ENCODE data around the gene BTBD19. TPM values are rescaled to one million over a fixed set of nuclear protein-coding genes. Genes with fewer than 3 reads are reported as not detected.

The BTBD19 gene
- total RNA-seq, 1 donor from 2014 or later, result 1.4 TPM

GRCh38 chr1:44805311-44806024, 2.9 kb upstream of the BTBD19 start:
- peaks cover 60% of the 10 kb centered on the region for H3K4me1 Mint-ChIP-seq
- no peak overlapping the region for H3K4me3 Mint-ChIP-seq
- peaks cover 53% of the 10 kb centered on the region for H3K4me1 ChIP-seq
- no peak for TF ChIP-seq EZH2phosphoT487 (IDR thresholded peaks at IDR 0.05)
- TF ChIP-seq CTCF (IDR thresholded peaks at IDR 0.05), result no peak
- no peak for TF ChIP-seq EZH2 (IDR thresholded peaks at IDR 0.05)
- H3K9me3 Mint-ChIP-seq, result no peaks in the 10 kb centered on the region
- no peaks in the 10 kb centered on the region for H3K79me2 ChIP-seq (ENCODE audit: low read depth)
- H3K36me3 Mint-ChIP-seq, result peaks cover 9% of the 10 kb centered on the region
- no peak overlapping the region for H3K4me3 ChIP-seq
- no peak for DNase-seq (ENCODE audit: low spot score)
- no peaks in the 10 kb centered on the region for H3K36me3 ChIP-seq
- H3K27me3 Mint-ChIP-seq (ENCODE audit: insufficient read depth, low read depth), result peaks cover 19% of the 10 kb centered on the region
- peaks cover 8% of the 10 kb centered on the region for H3K27me3 ChIP-seq
- H3K9ac ChIP-seq, result no peak overlapping the region
- no peaks in the 10 kb centered on the region for H3K9me3 ChIP-seq (ENCODE audit: low read depth)
- H3F3A ChIP-seq (ENCODE audit: low read depth), result peaks cover 17% of the 10 kb centered on the region
- H3K4me2 ChIP-seq, result no peak overlapping the region
- H3K27ac Mint-ChIP-seq, result peak overlapping the region; percentile 57
- H2AFZ ChIP-seq (replicated peaks), result no peak overlapping the region
- H4K20me1 ChIP-seq (ENCODE audit: low read depth), result peaks cover 14% of the 10 kb centered on the region
- no peak overlapping the region for H3K27ac ChIP-seq

GRCh38 chr1:44806025-44806703, 2.2 kb upstream of the BTBD19 start:
- H3K36me3 ChIP-seq, result no peaks in the 10 kb centered on the region
- H3K4me2 ChIP-seq, result no peak overlapping the region
- peaks cover 49% of the 10 kb centered on the region for H3K4me1 ChIP-seq
- Mint-ChIP-seq H3K4me1 (peaks cover 62% of the 10 kb centered on the region), H3K36me3 (peaks cover 9% of the 10 kb centered on the region), H3K4me3 (no peak overlapping the region), H3K27me3 (ENCODE audit: insufficient read depth, low read depth) (peaks cover 15% of the 10 kb centered on the region), H3K27ac (peak overlapping the region; percentile 100), H3K9me3 (no peaks in the 10 kb centered on the region)
- no peak for DNase-seq (ENCODE audit: low spot score)
- no peak overlapping the region for H3K27ac ChIP-seq
- no peak overlapping the region for H3K4me3 ChIP-seq
- H3K9me3 ChIP-seq (ENCODE audit: low read depth), result no peaks in the 10 kb centered on the region
- TF ChIP-seq CTCF (IDR thresholded peaks at IDR 0.05), result no peak
- TF ChIP-seq EZH2phosphoT487 (IDR thresholded peaks at IDR 0.05), result no peak
- TF ChIP-seq EZH2 (IDR thresholded peaks at IDR 0.05), result no peak
- H3F3A ChIP-seq (ENCODE audit: low read depth), result peaks cover 17% of the 10 kb centered on the region
- H2AFZ ChIP-seq (replicated peaks), result no peak overlapping the region
- H3K9ac ChIP-seq, result no peak overlapping the region
- H3K27me3 ChIP-seq, result peaks cover under 1% of the 10 kb centered on the region
- H3K79me2 ChIP-seq (ENCODE audit: low read depth), result no peaks in the 10 kb centered on the region
- peaks cover 14% of the 10 kb centered on the region for H4K20me1 ChIP-seq (ENCODE audit: low read depth)

GRCh38 chr1:44806704-44807363, 1.5 kb upstream of the BTBD19 start, which contains the start of gene DYNLT4:
Gene DYNLT4 (minus strand): TSS chr1:44807351. CDS start chr1:44806668, 683 bp downstream.
- Histone ChIP-seq H2AFZ (replicated peaks) (no peak within 1 kb of the TSS), H3F3A (ENCODE audit: low read depth) (peaks cover 19% of the 10 kb centered on the region), H3K4me3 (no peak within 1 kb of the TSS), H3K4me2 (peak within 1 kb of the TSS; percentile 71), H3K4me1 (peaks cover 49% of the 10 kb centered on the region), H3K79me2 (ENCODE audit: low read depth) (no peaks in the 10 kb centered on the region), H3K36me3 (no peaks in the 10 kb centered on the region), H3K27ac (peak within 1 kb of the TSS; percentile 18), H3K9me3 (ENCODE audit: low read depth) (no peaks in the 10 kb centered on the region), H4K20me1 (ENCODE audit: low read depth) (peaks cover 7% of the 10 kb centered on the region), H3K9ac (no peak within 1 kb of the TSS), H3K27me3 (no peaks in the 10 kb centered on the region)
- H3K4me1 Mint-ChIP-seq, result peaks cover 66% of the 10 kb centered on the region
- H3K27ac Mint-ChIP-seq, result peak within 1 kb of the TSS; percentile 100
- H3K36me3 Mint-ChIP-seq, result peaks cover 9% of the 10 kb centered on the region
- no peak for DNase-seq (ENCODE audit: low spot score)
- TF ChIP-seq EZH2 (IDR thresholded peaks at IDR 0.05), result no peak
- no peak for TF ChIP-seq EZH2phosphoT487 (IDR thresholded peaks at IDR 0.05)
- no peak for TF ChIP-seq CTCF (IDR thresholded peaks at IDR 0.05)
- H3K4me3 Mint-ChIP-seq, result peak within 1 kb of the TSS; percentile 78
- H3K9me3 Mint-ChIP-seq, result no peaks in the 10 kb centered on the region
- peaks cover 15% of the 10 kb centered on the region for H3K27me3 Mint-ChIP-seq (ENCODE audit: insufficient read depth, low read depth)

Data from neural progenitor cell (in vitro differentiated cells).